ENCODE measurements around the gene DDX51.

Gene DDX51

DNA sequence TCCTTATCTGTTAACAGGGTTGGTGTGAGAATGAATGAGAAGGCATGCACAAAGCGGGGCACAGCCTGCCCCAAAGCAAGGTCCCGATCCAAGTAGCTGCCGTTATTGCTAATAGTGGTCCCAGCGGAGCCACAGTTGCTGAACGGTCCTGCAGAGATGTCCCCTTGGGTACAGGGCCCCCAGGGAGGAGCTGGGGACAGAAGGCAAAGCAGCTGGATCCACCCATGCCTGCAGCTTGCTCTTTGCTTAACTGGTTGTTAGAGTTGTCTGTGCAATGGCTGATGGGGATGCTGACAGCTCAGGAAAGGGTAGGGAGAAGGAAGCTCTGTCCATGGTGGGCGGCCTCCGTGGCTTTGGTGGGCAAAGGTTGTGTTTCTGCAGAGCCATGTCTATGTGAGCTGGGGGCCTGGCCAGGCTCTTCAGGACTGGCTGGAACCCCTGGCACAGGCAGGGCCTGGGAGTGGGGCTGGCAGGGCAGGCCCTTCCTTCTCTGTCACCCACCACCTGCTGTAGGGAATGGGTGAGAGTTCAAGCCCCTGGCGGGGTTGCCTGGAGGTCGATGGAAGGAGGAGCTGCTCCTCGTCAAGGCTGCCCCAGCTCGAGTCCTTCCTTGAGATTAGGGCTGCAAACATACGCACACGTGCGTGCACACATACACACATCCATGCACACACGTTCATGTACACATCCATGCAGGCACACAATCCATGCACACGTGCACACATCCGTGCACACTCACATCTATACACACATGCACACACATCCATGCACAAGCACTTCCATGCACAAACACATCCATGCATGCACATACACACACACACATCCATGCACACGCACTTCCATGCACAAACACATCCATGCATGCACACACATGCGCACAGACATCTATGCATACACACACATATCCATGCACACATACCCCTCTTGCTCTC lies 35.6 kb upstream of the DDX51 start:
- no peak for DNase-seq (ENCODE audit: low read depth)

DNA sequence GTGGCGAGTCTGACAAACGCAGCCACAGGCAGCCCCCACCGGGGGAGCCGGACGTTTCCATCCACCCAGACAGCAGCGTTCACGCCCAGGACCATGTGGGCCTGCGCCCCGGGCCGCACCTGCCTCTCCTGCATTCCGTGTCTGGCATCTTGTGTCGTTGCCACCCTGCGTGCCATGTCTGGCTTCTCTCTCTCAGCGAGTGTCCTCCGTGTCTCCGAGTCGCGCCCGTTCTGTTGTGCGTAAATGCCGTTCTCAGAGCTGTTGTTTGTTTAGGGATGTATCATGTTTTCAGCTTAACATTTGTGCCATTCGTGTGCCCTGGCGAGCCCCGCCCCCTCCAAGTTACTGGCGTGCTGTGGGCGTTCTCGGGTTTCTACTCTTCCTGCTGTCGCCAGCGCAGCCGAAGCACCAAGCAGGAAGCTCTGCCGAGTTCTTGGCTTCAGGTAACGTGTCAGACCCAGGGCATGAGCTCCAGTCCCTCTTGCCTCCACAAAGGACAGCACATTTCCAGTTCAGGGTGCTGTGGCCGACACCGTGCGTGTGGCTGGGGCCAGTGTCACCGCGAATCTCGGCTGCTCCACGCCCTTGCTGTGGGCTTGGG lies 34.8 kb upstream of the DDX51 start:
- DNase-seq (ENCODE audit: low read depth): no peak

DNA sequence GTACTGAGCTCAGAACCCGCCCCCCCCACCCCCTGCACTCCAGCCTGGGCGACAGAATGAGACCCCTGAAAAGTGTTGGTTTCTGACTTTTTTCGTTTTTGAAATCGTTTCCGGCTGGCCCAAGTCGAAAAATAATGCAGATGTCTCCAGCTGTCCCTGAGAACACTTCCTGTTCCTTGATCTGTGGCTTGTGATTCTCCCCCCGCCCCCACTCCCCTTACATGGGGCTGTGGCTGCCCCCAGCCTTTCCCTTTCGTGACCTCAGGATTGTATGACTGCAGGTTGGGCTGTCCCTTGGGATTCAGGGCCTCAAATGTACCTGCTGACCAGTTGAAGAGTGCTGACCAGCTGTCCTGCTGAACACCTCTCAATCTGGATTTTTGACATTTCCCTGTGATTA lies 34.2 kb upstream of the DDX51 start:
- DNase-seq (ENCODE audit: low read depth): no peak

GRCh38 chr12:132176920-132177551 lies 32.9 kb upstream of the DDX51 start:
- DNase-seq (ENCODE audit: low read depth): no peak

DNA sequence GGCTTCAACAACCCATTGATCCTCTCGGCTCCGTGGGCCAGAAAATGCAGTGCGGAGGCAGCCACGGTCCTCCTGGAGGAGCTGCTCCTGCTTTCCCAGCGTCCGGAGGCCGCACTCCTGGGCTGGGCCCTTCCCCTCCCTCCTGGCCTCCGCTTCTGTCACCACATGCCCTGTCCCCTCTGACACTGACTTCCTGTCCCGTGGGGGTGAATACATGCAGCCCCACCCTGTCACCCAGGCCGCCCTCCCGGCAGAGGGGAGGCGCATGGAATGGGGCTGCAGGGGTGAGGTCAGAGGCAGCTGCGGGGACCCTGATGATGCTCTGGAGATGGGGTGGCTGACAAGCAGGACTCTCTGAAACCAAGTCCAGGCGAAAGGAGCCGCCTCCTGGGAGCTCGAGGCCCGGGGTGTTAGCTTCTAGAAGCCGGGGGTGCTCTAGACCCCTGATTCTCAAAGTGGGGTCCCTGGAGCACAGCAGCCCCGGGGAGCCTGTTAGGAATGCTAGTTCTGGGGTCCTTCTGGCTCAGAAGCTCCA lies 32.3 kb upstream of the DDX51 start:
- no peak for DNase-seq (ENCODE audit: low read depth)

DNA sequence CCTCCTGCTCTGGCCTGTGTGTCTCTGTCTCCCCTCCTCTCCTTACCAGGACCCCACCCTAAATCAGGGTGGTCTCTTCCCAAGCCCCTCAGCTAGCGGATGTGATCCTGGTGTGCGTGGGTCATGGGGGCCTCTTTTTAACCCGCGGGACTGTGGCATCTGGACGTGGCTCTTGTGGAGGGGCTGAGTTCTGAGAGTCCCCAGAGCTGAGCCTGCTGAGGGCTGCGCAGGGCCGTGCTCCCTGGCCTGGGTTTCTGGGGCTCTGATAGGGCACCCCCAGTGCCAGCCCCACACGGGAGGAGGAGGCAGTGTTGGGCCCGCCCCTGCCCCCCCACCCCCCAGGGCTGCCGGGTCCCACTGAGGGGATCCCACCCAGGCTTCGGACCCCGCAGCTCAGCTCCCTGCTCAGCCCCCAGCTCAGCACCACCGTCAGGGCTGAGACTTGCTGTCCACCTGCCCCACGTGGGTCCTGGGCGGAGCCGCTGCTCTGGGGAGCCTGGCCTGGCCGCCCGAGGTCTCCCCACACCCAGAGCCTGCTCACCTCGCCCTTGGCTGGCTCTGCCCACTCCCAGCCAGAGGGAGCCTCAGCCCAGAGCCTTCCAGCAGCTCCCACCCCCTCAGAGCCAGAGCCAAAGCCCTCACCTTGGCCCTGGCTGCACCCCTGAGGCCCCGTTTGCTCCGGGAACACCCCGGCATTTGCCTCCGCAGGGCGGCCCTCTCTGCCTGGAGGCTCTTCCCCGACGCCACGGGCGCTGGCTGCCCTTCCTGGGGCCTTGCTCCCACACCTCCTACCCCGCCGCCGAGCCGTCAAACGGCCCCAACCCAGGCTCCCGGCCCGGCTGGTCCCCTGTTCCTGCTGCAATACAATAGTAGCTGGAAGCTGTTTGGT lies 31.6 kb upstream of the DDX51 start:
- no peak for DNase-seq (ENCODE audit: low read depth)

DNA sequence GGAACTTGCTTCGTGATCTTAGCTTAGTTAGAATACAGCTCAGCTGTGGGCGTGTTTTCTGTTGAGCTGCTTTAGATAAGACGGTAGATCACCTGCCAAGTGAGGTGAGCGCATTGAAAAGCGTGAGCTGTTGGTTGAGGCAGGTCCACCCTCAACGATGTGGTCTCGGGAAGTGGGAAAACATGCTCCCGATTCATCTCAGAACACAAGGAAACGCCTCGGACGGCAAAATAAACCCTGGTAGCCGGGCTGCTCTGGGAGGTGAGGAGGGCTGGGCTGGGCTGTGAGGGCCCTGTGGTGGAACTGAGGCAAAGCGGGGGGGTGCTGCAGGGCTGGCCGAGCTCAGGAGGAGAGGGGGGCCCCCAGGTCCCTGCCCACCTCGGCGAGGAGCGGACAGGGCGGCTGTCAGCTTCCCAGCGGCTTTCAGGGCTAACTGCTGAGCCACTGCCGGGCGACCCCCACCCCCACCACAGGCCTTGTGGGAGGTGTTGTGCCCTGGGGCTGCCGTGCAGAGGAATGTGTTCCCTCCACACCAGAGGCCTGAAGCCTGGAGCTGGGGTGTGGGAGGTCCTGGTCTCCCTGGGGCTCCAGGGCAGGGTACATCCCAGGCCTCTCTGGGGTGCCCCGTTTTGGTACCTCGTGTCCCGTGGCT lies 30.8 kb upstream of the DDX51 start:
- DNase-seq (ENCODE audit: low read depth): no peak

DNA sequence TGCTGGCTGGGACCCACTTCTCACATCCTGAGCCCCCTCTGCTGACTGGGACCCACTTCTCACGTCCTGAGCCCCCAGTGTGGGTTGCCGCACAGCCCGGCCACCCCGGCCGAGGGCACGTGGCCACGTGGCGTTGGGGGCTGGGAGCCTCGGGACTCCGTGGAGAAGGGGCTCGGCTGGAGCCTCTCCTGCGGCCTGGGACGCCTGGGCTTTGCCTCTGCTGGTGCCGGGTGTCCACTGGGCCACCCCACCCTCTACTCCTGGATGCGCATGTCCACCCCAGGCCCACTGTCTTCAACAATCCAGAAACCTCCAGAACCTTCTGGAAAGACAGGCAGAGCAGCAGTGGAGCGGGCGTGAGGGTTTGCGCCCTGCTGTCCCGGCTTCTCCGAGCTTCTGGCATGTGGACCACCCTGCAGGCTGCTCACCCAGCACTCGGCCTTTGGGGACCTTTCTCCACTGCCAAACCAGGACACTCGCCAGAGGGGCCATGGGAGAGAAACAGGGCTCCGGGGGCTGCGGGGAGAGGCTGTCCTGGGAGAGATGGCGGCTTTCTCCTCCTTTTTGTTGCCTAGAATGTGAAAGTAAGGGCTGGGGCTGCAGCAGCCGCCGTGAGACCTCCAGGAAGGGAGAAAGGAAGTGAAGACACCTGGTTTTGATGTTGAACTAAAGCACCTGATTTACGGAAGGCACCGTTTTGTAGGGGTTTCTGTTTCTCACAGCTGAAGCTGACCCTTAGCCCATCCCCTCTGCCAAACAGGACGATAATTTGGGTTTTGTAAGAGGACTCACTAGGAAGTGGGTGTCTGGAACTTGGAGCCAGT lies 30.1 kb upstream of the DDX51 start:
- no peak for DNase-seq (ENCODE audit: low read depth)

DNA sequence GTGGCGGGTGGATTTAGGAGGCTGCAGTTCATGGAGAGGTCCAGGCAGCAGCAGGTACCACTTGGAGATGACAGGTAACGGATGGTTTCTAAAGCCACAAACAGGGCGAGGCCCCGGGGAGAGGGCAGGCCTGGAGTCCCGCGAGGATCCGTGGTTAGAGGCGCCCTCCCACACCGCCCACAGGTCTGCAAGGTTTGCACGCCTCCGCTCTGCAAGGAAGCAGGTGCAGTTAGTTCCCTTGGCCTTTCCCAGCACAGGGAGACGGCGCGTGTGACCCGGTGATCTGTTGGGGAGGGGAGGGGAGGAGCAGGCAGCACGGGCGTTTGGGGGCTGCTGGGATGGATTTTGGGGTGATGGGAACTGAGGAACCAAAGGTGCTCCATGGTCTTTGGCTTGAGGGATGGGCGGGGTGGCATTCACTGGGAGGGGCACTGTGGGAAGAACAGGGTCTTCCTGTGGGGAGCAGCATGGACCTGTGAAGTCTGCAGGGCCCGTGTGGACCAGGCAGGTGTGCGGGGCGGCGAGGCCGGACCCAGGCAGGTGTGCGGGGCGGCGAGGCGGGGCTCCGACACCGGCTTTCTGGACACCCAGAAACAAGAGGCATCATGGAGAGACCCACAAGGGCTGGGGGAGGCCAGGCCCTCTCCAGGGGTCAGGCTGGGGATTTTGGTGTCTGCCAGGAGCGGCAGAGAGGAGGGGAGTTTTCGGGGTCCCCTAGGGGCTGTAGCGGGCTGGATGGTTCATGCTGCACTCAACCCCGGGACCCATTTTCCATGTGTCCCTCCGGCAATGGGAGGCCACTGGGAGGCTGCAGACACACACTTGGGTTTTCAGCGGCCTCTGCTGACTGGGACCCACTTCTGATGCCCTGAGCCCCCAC lies 29.3 kb upstream of the DDX51 start:
- DNase-seq (ENCODE audit: low read depth): no peak

GRCh38 chr12:132172619-132173018 lies 28.5 kb upstream of the DDX51 start:
- no peak for DNase-seq (ENCODE audit: low read depth)

DNA sequence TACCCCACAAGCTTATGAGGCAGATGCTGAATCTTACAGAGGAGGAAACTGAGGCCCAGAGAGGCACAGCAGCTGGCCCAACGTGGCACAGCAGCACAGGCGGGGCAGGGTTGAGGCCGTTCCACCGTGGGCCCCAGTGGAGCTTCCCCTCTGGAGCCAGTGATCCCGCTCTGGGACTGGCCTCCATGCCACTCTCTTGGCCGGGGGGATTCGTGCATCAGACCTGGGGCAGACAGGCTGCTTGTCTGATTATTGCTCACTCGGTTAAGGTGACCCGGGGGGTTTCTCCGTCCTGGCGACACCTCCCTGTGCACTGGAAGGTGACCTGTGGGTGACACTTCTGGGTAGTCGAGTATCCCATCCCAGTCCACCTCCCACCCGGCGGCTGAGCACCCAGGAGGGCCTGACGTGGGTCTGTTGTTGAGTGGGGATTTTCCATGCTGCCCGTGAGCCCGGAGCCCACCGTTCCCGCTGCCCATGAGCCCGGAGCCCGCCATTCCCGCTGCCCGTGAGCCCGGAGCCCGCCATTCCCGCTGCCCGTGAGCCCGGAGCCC lies 27.9 kb upstream of the DDX51 start:
- no peak for DNase-seq (ENCODE audit: low read depth)

DNA sequence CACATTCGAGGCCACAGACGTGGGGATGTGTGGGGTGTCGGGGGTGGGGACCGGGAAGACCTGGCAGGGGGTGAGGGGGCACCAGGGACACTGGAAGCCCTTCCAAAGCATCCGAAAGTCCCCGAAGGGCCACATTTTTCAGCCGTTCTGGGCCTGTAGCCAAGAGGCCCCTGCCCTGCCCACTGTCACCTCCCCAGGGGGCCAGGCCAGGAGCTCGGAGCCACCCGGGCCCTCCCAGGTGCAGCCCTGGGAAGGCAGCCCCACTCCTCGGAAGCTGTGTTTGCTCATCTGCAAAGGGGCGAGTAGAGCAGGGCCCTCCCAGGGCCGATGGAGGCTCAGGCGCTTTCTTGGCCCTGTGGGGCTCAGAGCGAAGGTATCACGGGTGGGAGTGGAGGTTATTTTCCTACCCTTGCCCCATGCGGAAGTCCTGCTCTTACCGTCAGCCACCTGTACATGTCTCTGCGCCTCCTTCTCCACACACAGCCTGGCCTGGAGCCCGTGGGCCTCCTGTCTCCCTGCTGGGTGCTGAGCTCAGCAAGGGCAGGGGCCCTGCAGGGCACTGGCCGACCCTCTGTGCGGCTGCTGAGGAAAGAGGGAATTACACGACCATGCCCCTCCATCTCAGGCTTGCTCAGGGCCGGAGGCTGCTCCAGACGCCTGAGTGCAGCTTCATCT lies 27.3 kb upstream of the DDX51 start:
- DNase-seq (ENCODE audit: low read depth): no peak

GRCh38 chr12:132170637-132171292 lies 26.6 kb upstream of the DDX51 start:
- DNase-seq (ENCODE audit: low read depth): no peak

DNA sequence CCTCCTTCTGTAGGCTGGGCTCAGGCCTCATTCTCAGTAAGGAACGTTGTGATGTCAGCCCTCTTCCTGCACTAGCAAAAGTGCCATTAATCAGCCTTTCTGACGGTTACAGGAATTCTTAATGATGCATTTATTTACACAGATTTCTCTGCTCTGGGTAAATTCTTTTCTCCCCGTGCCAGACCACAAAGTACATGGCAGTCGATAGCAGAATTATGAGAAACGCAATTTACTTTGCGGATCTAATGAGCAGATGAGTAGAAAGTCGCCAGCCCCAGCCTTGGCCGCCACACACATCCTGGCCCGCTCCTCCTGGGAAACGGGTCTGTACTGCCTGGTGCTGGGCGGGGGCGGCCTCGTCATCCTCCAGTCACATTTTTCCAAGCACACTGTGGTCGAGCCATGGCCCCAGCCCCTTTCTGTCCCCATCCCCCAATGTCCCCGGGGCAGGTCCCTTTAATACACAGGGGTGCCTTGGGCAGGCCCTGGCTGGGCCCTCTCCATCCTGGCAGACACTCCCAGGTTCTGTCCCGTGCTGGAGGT lies 26.0 kb upstream of the DDX51 start:
- no peak for DNase-seq (ENCODE audit: low read depth)

- DNase-seq (ENCODE audit: low read depth): no peak
Observed at GRCh38 chr12:132169376-132169775, 25.3 kb upstream of the DDX51 start.

- DNase-seq (ENCODE audit: low read depth): no peak
Observed at GRCh38 chr12:132168311-132169031, 24.4 kb upstream of the DDX51 start.

All from stimulated activated CD8-positive, alpha-beta memory T cell treated with anti-CD3 and anti-CD28 coated beads, Interleukin-12 subunit alpha, Interleukin-12 subunit beta, amount 100 ng/mL, for 1 hour (primary cell).